Subcutaneous preadipocyte (primary cell): Measurements from ENCODE around the gene LUZP1. TPM values are rescaled to one million over a fixed set of nuclear protein-coding genes. Genes with fewer than 3 reads are reported as not detected.

Experiments
- small RNA-seq: library from RNA; depleted of rRNA; stranded (forward); fragments of <200 nt; gene quantifications from one replicate; pipeline ENCODE3, GENCODE V24; 2012
- total RNA-seq: library from RNA; depleted of rRNA; stranded (reverse); fragments of >200 nt; gene quantifications from 2 replicates; pipeline ENCODE4 v1.2.3, GENCODE V29; 2012

Gene LUZP1
- total RNA-seq, result 18.4 and 27.6 TPM in 2 replicates

DNA sequence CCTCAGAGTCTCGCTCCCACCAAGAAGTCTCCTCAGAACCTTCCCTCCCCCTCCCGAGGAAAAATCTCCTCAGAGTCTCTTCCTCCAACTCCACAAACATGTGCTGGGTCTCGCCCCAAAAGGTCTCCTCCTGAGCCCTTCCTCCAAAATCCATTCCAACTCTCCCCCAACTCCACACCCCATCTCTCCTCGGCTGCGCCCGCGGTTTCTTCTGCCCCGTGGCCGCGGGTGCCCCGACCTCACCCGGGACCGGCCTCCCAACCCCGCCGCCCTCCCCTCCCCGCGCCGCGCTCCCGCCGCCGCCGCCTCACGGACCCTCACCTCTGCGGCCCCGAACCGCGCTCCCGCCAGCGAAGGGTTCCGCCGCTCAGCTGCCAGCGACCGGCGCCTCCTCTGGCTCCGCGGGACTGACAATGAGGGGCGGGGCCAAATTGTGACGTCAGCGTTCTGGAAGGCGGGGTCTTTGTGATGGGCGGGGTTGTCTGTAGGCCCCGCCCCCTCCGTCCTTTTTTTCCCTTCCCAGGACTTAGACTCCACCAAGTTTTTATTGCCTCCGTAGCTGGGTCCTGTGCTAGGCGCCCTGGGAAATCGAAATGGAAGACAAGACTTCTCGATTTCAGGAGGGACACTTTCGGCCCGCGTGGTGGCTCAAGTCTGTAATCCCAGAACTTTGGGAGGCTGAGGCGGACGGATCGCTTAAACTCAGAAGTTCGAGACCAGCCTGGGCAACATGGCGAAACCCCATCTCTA is at the start of gene LUZP1:
TSS of gene LUZP1 (minus strand) at position 412 of the 750 bp plus-strand sequence.

GRCh38 chr1:23217421-23218115 is 48.9 kb upstream of the LUZP1 start, which contains the start of gene HTR1D:
HTR1D (minus strand) TSS chr1:23217502; CDS start chr1:23194219, 23,283 bp downstream.

Small RNAs within 50 kb of the gene (small RNA-seq; reads per million reads assigned to genes)
- gene MIR3115, result 0.11 reads per million
- gene MIR4419A, result not detected
- gene RNU6-135P, result not detected
- not detected for gene RNU6-514P

Other genes starting within 250 kb of the LUZP1 start
- not detected in 2 replicates for gene LACTBL1, start 196.0 kb downstream of the LUZP1 start, total RNA-seq
- gene TEX46, start 153.0 kb downstream of the LUZP1 start, total RNA-seq, result not detected in 2 replicates
- 84.9 and 126 TPM in 2 replicates for gene KDM1A, start 149.4 kb downstream of the LUZP1 start, total RNA-seq
- gene HTR1D, start 48.6 kb upstream of the LUZP1 start, total RNA-seq, result not detected in 2 replicates
- gene HNRNPR, start 175.4 kb upstream of the LUZP1 start, total RNA-seq, result 65.4 and 90.5 TPM in 2 replicates
- 12.1 and 21.7 TPM in 2 replicates for gene ZNF436, start 201.0 kb upstream of the LUZP1 start, total RNA-seq